GM23338 (cell line): Measurements from ENCODE around the gene SRSF2. TPM values are rescaled to one million over a fixed set of nuclear protein-coding genes. Genes with fewer than 3 reads are reported as not detected.

ENCODE experiments used
- ATAC-seq: fragments of 200-7000 bp; cut with Tn5 transposase; 3 replicates; pipeline ENCODE4 v1.9.1; 2020
- DNase-seq: peaks from one replicate; pipeline ENCODE4 v3.0.0-alpha.2; 2015; ENCODE audit warnings: low spot score
- H2AFZ ChIP-seq: fragments of 200-600 bp; sonication (generic); 2 replicates; pipeline ENCODE4 v1.8.0; 2016; ENCODE audit warnings: antibody characterized with exemption, mild to moderate bottlenecking, moderate library complexity
- H3F3A ChIP-seq: fragments of 200-600 bp; sonication (generic); replicated peaks from 2 replicates; pipeline ENCODE4 v1.8.0; 2017; ENCODE audit warnings: antibody characterized with exemption, mixed run types, low read depth
- H3K27ac ChIP-seq: fragments of 200-600 bp; sonication (generic); 2 replicates; pipeline ENCODE4 v1.6.1; 2016; ENCODE audit warnings: low read depth
- H3K27me3 ChIP-seq: fragments of 200-600 bp; sonication (generic); 2 replicates; pipeline ENCODE4 v1.8.0; 2016; ENCODE audit warnings: mild to moderate bottlenecking, mixed run types, moderate library complexity; ENCODE audit not compliant: insufficient read depth
- H3K36me3 ChIP-seq: fragments of 200-600 bp; sonication (generic); 2 replicates; pipeline ENCODE4 v1.8.0; 2016; ENCODE audit warnings: mild to moderate bottlenecking; ENCODE audit not compliant: insufficient read depth
- H3K4me1 ChIP-seq: fragments of 200-600 bp; sonication (generic); 2 replicates; pipeline ENCODE4 v1.8.0; 2016; ENCODE audit warnings: mild to moderate bottlenecking, moderate library complexity; ENCODE audit not compliant: insufficient read depth
- H3K4me2 ChIP-seq: fragments of 200-600 bp; sonication (generic); 2 replicates; pipeline ENCODE4 v1.7.1; 2017; ENCODE audit warnings: mixed run types
- H3K4me3 ChIP-seq: fragments of 200-600 bp; sonication (generic); 2 replicates; pipeline ENCODE4 v1.6.1; 2016; ENCODE audit warnings: mixed run types
- H3K79me2 ChIP-seq: fragments of 200-600 bp; sonication (generic); replicated peaks from 2 replicates; pipeline ENCODE4 v1.8.0; 2017; ENCODE audit warnings: mild to moderate bottlenecking; ENCODE audit not compliant: insufficient read depth
- H3K9me2 ChIP-seq: fragments of 200-600 bp; sonication (generic); 2 replicates; pipeline ENCODE4 v1.8.0; 2017; ENCODE audit not compliant: insufficient read depth
- H4K20me1 ChIP-seq: fragments of 200-600 bp; sonication (generic); replicated peaks from 2 replicates; pipeline ENCODE4 v1.8.0; 2017; ENCODE audit warnings: mild to moderate bottlenecking; ENCODE audit not compliant: insufficient read depth
- H3K27ac Mint-ChIP-seq: 2 replicates; pipeline ENCODE4 v1.8.0; 2020; ENCODE audit warnings: inconsistent platforms, mild to moderate bottlenecking, moderate library complexity, mixed read lengths
- H3K27me3 Mint-ChIP-seq: 3 replicates; pipeline ENCODE4 v1.8.0; 2022; ENCODE audit warnings: low read depth, mild to moderate bottlenecking, moderate library complexity, mixed read lengths, inconsistent platforms; ENCODE audit not compliant: insufficient read depth, poor library complexity
- H3K36me3 Mint-ChIP-seq: 3 replicates; pipeline ENCODE4 v1.8.0; 2021; ENCODE audit warnings: low read depth, mild to moderate bottlenecking, inconsistent platforms, moderate library complexity, mixed read lengths
- H3K4me1 Mint-ChIP-seq: 3 replicates; pipeline ENCODE4 v1.8.0; 2020; ENCODE audit warnings: mild to moderate bottlenecking, inconsistent platforms, mixed read lengths
- H3K4me3 Mint-ChIP-seq: 3 replicates; pipeline ENCODE4 v1.8.0; 2021; ENCODE audit warnings: moderate library complexity, mild to moderate bottlenecking, inconsistent platforms, mixed read lengths
- H3K9me3 Mint-ChIP-seq: 3 replicates; pipeline ENCODE4 v1.8.0; 2020; ENCODE audit warnings: moderate library complexity, mild to moderate bottlenecking, inconsistent platforms, mixed read lengths
- CREB1 ChIP-seq: fragments of 250-450 bp; sonication (Bioruptor Pico); IDR thresholded peaks from 2 replicates; pipeline ENCODE4 v1.5.0; 2020; ENCODE audit warnings: low read depth, mild to moderate bottlenecking, moderate library complexity
- CTCF ChIP-seq, 2 experiments: fragments of 200-600 bp in 1 of 2; sonication (generic) in 1 of 2; conservative IDR thresholded peaks; 2 replicates each; pipeline versions ENCODE4 v1.5.1 to v1.6.1; 2016 to 2017; ENCODE audit warnings: antibody characterized with exemption in 2 of 2, low read depth in 2 of 2, mild to moderate bottlenecking in 2 of 2, moderate library complexity in 1 of 2
- EZH2 ChIP-seq: fragments of 200-600 bp; sonication (generic); IDR thresholded peaks from one replicate; pipeline ENCODE4 v1.8.0; 2017; ENCODE audit warnings: antibody characterized with exemption, mild to moderate bottlenecking, low read depth; ENCODE audit not compliant: unreplicated experiment
- EZH2phosphoT487 ChIP-seq: fragments of 200-600 bp; sonication (generic); IDR thresholded peaks from one replicate; pipeline ENCODE4 v1.8.1; 2018; ENCODE audit warnings: antibody characterized with exemption; ENCODE audit not compliant: unreplicated experiment
- JUNB ChIP-seq: IDR thresholded peaks from one replicate; pipeline ENCODE4 v1.6.1; 2016; ENCODE audit warnings: antibody characterized with exemption; ENCODE audit not compliant: unreplicated experiment
- NANOG ChIP-seq: IDR thresholded peaks from 2 replicates; pipeline ENCODE4 v1.6.1; 2016; ENCODE audit warnings: antibody characterized with exemption, borderline replicate concordance
- POLR2AphosphoS5 ChIP-seq: IDR thresholded peaks from 2 replicates; pipeline ENCODE4 v1.6.1; 2016; ENCODE audit warnings: antibody characterized with exemption, low read depth
- STAT1 ChIP-seq: IDR thresholded peaks from one replicate; pipeline ENCODE4 v1.6.1; 2016; ENCODE audit warnings: antibody characterized with exemption; ENCODE audit not compliant: unreplicated experiment
- ZNF114 ChIP-seq: fragments of 250-450 bp; sonication (Bioruptor Pico); IDR thresholded peaks from 2 replicates; pipeline ENCODE4 v1.5.0; 2020; ENCODE audit warnings: mild to moderate bottlenecking, moderate library complexity
- ZNF331 ChIP-seq: fragments of 250-450 bp; sonication (Bioruptor Pico); IDR thresholded peaks from 2 replicates; pipeline ENCODE4 v1.5.0; 2020; ENCODE audit warnings: low read depth, mild to moderate bottlenecking, moderate library complexity
- ZNF462 ChIP-seq: fragments of 250-450 bp; sonication (Bioruptor Pico); IDR thresholded peaks from 2 replicates; pipeline ENCODE4 v1.5.0; 2020; ENCODE audit warnings: mild to moderate bottlenecking, moderate library complexity
- polyA plus RNA-seq: library from polyadenylated mRNA; unstranded; fragments of >200 nt; fragmentation: Nextera tagmentation; extraction: Ambion mirVana; gene quantifications from 2 replicates; pipeline ENCODE4 v1.2.1, GENCODE V29; 2016
- total RNA-seq: library from RNA; depleted of rRNA; stranded (reverse); fragments of >200 nt; shearing (Covaris generic); gene quantifications from 2 replicates; pipeline ENCODE4 v1.2.3, GENCODE V29; 2014
- TF ChIP-seq, protein P1 (sequence below): IDR thresholded peaks from 2 replicates; pipeline ENCODE4 v1.6.1; 2016; ENCODE audit warnings: antibody characterized with exemption
- TF ChIP-seq, protein P2 (sequence below): IDR thresholded peaks from one replicate; pipeline ENCODE4 v1.6.1; 2018; ENCODE audit warnings: antibody characterized with exemption; ENCODE audit not compliant: unreplicated experiment

Gene SRSF2
- total and polyA plus RNA-seq, 2 experiments from 2014 or later, result 317 to 547 TPM

DNA sequence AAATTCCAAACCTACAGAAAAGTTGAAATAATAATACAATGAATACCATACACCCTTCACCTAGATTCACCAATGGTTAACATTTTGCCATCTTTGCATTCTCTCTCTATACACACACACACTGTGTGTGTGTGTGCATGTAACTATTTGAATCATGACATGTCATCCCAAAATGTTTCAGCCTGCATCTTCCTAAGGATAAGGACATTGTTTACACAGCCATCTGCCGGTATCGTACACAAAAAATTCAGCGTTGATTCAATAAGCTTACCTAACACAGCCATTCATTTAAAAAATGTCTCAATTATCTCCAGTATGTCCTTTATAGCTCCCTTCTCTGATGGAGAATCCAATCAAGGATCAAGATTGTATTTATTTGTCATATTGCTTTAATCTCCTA, 30.3 kb downstream of the SRSF2 start:
- Histone ChIP-seq H3K4me1 (peaks cover 32% of the 10 kb centered on the region), H2AFZ (no peak overlapping the region), H3K4me3 (no peak overlapping the region), H3K27ac (no peak overlapping the region), H3K4me2 (no peak overlapping the region), H3F3A (peaks cover 8% of the 10 kb centered on the region), H4K20me1 (peaks cover 10% of the 10 kb centered on the region; the same call in 1 of the 2 replicates), H3K9me2 (no peaks in the 10 kb centered on the region), H3K27me3 (peaks cover 18% of the 10 kb centered on the region), H3K36me3 (no peaks in the 10 kb centered on the region), H3K79me2 (peaks cover 28% of the 10 kb centered on the region)
- Mint-ChIP-seq H3K27me3 (peaks cover 33% of the 10 kb centered on the region), H3K9me3 (no peaks in the 10 kb centered on the region; the same call in 2 of the 3 replicates), H3K4me3 (no peak overlapping the region; the same call in 2 of the 3 replicates), H3K27ac (no peak overlapping the region), H3K36me3 (0 out of 3 replicates have a peak, but pooled peaks cover 2% of the 10 kb centered on the region), H3K4me1 (peaks cover 36% of the 10 kb centered on the region)
- TF ChIP-seq CREB1 (no peak), NANOG (no peak), POLR2AphosphoS5 (no peak), STAT1 (no peak), ZNF114 (CRISPR knock-in tag) (no peak), EZH2phosphoT487 (no peak), ZNF462 (CRISPR knock-in tag) (no peak), CTCF (conservative IDR thresholded peaks at IDR 0.05; ENCODE audit: low read depth in 2 of 2) (no peak), ZNF331 (no peak), EZH2 (no peak), JUNB (no peak)
- TF ChIP-seq, protein P1, sequence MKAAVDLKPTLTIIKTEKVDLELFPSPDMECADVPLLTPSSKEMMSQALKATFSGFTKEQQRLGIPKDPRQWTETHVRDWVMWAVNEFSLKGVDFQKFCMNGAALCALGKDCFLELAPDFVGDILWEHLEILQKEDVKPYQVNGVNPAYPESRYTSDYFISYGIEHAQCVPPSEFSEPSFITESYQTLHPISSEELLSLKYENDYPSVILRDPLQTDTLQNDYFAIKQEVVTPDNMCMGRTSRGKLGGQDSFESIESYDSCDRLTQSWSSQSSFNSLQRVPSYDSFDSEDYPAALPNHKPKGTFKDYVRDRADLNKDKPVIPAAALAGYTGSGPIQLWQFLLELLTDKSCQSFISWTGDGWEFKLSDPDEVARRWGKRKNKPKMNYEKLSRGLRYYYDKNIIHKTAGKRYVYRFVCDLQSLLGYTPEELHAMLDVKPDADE, result no peak
- TF ChIP-seq, protein P2, sequence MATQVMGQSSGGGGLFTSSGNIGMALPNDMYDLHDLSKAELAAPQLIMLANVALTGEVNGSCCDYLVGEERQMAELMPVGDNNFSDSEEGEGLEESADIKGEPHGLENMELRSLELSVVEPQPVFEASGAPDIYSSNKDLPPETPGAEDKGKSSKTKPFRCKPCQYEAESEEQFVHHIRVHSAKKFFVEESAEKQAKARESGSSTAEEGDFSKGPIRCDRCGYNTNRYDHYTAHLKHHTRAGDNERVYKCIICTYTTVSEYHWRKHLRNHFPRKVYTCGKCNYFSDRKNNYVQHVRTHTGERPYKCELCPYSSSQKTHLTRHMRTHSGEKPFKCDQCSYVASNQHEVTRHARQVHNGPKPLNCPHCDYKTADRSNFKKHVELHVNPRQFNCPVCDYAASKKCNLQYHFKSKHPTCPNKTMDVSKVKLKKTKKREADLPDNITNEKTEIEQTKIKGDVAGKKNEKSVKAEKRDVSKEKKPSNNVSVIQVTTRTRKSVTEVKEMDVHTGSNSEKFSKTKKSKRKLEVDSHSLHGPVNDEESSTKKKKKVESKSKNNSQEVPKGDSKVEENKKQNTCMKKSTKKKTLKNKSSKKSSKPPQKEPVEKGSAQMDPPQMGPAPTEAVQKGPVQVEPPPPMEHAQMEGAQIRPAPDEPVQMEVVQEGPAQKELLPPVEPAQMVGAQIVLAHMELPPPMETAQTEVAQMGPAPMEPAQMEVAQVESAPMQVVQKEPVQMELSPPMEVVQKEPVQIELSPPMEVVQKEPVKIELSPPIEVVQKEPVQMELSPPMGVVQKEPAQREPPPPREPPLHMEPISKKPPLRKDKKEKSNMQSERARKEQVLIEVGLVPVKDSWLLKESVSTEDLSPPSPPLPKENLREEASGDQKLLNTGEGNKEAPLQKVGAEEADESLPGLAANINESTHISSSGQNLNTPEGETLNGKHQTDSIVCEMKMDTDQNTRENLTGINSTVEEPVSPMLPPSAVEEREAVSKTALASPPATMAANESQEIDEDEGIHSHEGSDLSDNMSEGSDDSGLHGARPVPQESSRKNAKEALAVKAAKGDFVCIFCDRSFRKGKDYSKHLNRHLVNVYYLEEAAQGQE, result no peak
- ATAC-seq (no peak), DNase-seq (no peak)
